GM12878 (cell line): Measurements from ENCODE around the gene RPL37A. TPM values are rescaled to one million over a fixed set of nuclear protein-coding genes. Genes with fewer than 3 reads are reported as not detected.

Experiments used
- ATAC-seq: fragments of 200-7000 bp; cut with Tn5 transposase; 3 replicates; pipeline ENCODE4 v1.9.1; 2020; ENCODE audit warnings: mild to moderate bottlenecking, moderate library complexity
- BruUV-seq: library from RNA; stranded (reverse); fragments of 400-500 nt; replicated peaks from 2 replicates; lab custom pipeline; 2021; lab: Mats Ljungman, UMichigan
- CTCF ChIA-PET: fragments of 300-600 bp; sonication (Branson Sonifier 250); formaldehyde crosslinking; extraction: SDS; loops from one replicate; lab custom pipeline; 2021; ENCODE audit warnings: inconsistent platforms; lab: Yijun Ruan, JAX
- POLR2A ChIA-PET: fragments of 350-600 bp; formaldehyde crosslinking; extraction: SDS; loops from one replicate; lab custom pipeline; 2021; ENCODE audit warnings: inconsistent platforms; lab: Charles Lee
- RAD21 ChIA-PET: fragments of 300-600 bp; sonication (Branson Sonifier 250); formaldehyde crosslinking; loops from one replicate; lab custom pipeline; 2023; ENCODE audit warnings: antibody characterized with exemption; ENCODE audit not compliant: unreplicated experiment; lab: Charles Lee
- SMC1A ChIA-PET: fragments of 300-600 bp; sonication (Branson Sonifier 250); formaldehyde crosslinking; loops from one replicate; lab custom pipeline; 2023; ENCODE audit not compliant: unreplicated experiment, uncharacterized antibody; lab: Charles Lee
- DNase-seq: peaks from one replicate; pipeline ENCODE4 v3.0.0-alpha.2; 2011; ENCODE audit warnings: low read depth, low spot score
- FAIRE-seq: peaks from 3 replicates; lab custom pipeline; 2011; peaks lifted over from hg19 to GRCh38; lab: Jason Lieb, UNC
- H2AFZ ChIP-seq: 2 replicates; pipeline ENCODE4 v1.6.0; 2011; ENCODE audit warnings: low read depth, low read length, control low read depth; ENCODE audit not compliant: control insufficient read depth
- H3K27ac ChIP-seq: 2 replicates; pipeline ENCODE4 v1.5.1; 2011; ENCODE audit warnings: control low read depth; ENCODE audit not compliant: control insufficient read depth, insufficient read depth
- H3K27me3 ChIP-seq, 2 experiments: replicated peaks in 1 of 2; 2 replicates each; pipeline versions ENCODE4 v1.6.0 to v1.6.1; 2011; ENCODE audit warnings: low read length in 1 of 2; ENCODE audit not compliant: control insufficient read depth in 2 of 2, insufficient read depth in 2 of 2
- H3K36me3 ChIP-seq, 2 experiments: 2 replicates each; pipeline ENCODE4 v1.5.1; 2011; ENCODE audit warnings: low read length in 1 of 2; ENCODE audit not compliant: control insufficient read depth in 2 of 2, insufficient read depth in 2 of 2
- H3K4me1 ChIP-seq: 2 replicates; pipeline ENCODE4 v1.6.1; 2011; ENCODE audit warnings: mild to moderate bottlenecking, low read length, moderate library complexity, mixed read lengths; ENCODE audit not compliant: control insufficient read depth, insufficient read depth
- H3K4me2 ChIP-seq: 2 replicates; pipeline ENCODE4 v1.6.0; 2011; ENCODE audit warnings: control low read depth; ENCODE audit not compliant: control insufficient read depth, insufficient read depth
- H3K4me3 ChIP-seq: fragments of 200-600 bp; sonication (generic); 2 replicates; pipeline ENCODE4 v1.5.1; 2016
- H3K79me2 ChIP-seq: 2 replicates; pipeline ENCODE4 v1.6.0; 2011; ENCODE audit warnings: low read length; ENCODE audit not compliant: control insufficient read depth, insufficient read depth
- H3K9ac ChIP-seq: 2 replicates; pipeline ENCODE4 v1.8.0; 2011; ENCODE audit warnings: low read length, control low read depth, mixed read lengths; ENCODE audit not compliant: control insufficient read depth, insufficient read depth
- H3K9me3 ChIP-seq: replicated peaks from 3 replicates; pipeline ENCODE4 v1.5.1; 2011; ENCODE audit warnings: mild to moderate bottlenecking, low read length; ENCODE audit not compliant: control insufficient read depth, insufficient read depth
- H4K20me1 ChIP-seq: 2 replicates; pipeline ENCODE4 v1.6.0; 2011; ENCODE audit not compliant: control insufficient read depth, insufficient read depth
- CEBPB ChIP-seq, 2 experiments: fragments of 150-350 bp in 1 of 2; IDR thresholded peaks; 2 replicates each; pipeline ENCODE4 v1.6.1; 2012 to 2014; ENCODE audit warnings: low read depth in 2 of 2, low read length in 2 of 2, borderline replicate concordance in 1 of 2, inconsistent platforms in 1 of 2
- CHD2 ChIP-seq: IDR thresholded peaks from 2 replicates; pipeline ENCODE4 v1.6.1; 2011; ENCODE audit warnings: low read depth, low read length, improper control_type of control experiment, borderline replicate concordance
- CHD4 ChIP-seq: fragments of 200-600 bp; sonication (generic); IDR thresholded peaks from 2 replicates; pipeline ENCODE4 v1.6.1; 2016; ENCODE audit warnings: mild to moderate bottlenecking
- EGR1 ChIP-seq, 2 experiments: IDR thresholded peaks; 1 replicate in 1 of 2; 2 replicates in 1 of 2; pipeline ENCODE4 v1.6.1; 2011 to 2012; ENCODE audit warnings: low read depth in 2 of 2, low read length in 2 of 2, borderline replicate concordance in 1 of 2, mild to moderate bottlenecking in 1 of 2, moderate library complexity in 1 of 2
- MTA3 ChIP-seq: IDR thresholded peaks from 2 replicates; pipeline ENCODE4 v1.6.1; 2012; ENCODE audit warnings: low read length, inconsistent platforms, borderline replicate concordance
- NRF1 ChIP-seq: conservative IDR thresholded peaks from 2 replicates; pipeline ENCODE4 v1.6.1; 2011; ENCODE audit warnings: mild to moderate bottlenecking, low read depth, low read length, improper control_type of control experiment
- RAD51 ChIP-seq: fragments of 450-650 bp; IDR thresholded peaks from 2 replicates; pipeline ENCODE4 v1.6.1; 2016; ENCODE audit warnings: moderate library complexity, mild to moderate bottlenecking, inconsistent platforms
- RELA ChIP-seq: fragments of 450-650 bp; IDR thresholded peaks from 2 replicates; pipeline ENCODE4 v1.8.0; 2014; ENCODE audit warnings: borderline replicate concordance; ENCODE audit not compliant: partially characterized antibody
- RUNX3 ChIP-seq: IDR thresholded peaks from 2 replicates; pipeline ENCODE4 v1.6.1; 2012; ENCODE audit warnings: low read length, inconsistent platforms
- SMAD5 ChIP-seq: IDR thresholded peaks from 2 replicates; pipeline ENCODE4 v1.6.1; 2016; ENCODE audit warnings: antibody characterized with exemption, low read depth
- TCF12 ChIP-seq: IDR thresholded peaks from 2 replicates; pipeline ENCODE4 v1.6.1; 2011; ENCODE audit warnings: low read depth, mild to moderate bottlenecking, low read length
- YBX1 ChIP-seq: fragments of 450-650 bp; IDR thresholded peaks from 2 replicates; pipeline ENCODE4 v1.6.1; 2016; ENCODE audit warnings: antibody characterized with exemption
- WGBS: methylation state at CpG from one replicate; pipeline ENCODE4 v1.1.6; 2016; ENCODE audit warnings: low lambda C conversion rate; ENCODE audit not compliant: insufficient replicate concordance, insufficient coverage; ENCODE audit errors: missing lambda C conversion rate; 5-methylcytosine and 5-hydroxymethylcytosine counted together
- in situ Hi-C: fragments of 300-500 bp; cut with MboI; formaldehyde crosslinking; loops from 9 replicates; pipeline ENCODE4 v1.14.3; 2018; ENCODE audit warnings: mixed read lengths
- intact Hi-C: fragments of 100-400 bp; cut with micrococcal nuclease; formaldehyde crosslinking; loops from one replicate; pipeline ENCODE4 v1.14.2; 2022; ENCODE audit not compliant: unreplicated experiment
- polyA plus RNA-seq, 11 experiments: library from polyadenylated mRNA; depleted of rRNA in 4 of 11; unstranded in 6 of 11; stranded (reverse) in 5 of 11; fragments of >200 nt; fragmentation: Nextera tagmentation in 4 of 11; fragmentation: Illumina TruSeq in 1 of 11; extraction: Ambion mirVana in 4 of 11; extraction: Trizol in 1 of 11; gene quantifications; 1 replicate in 1 of 11; 2 replicates in 10 of 11; pipeline versions ENCODE4 v1.2.1 to v1.2.3, GENCODE V29; 2011 to 2016; ENCODE audit warnings: inconsistent platforms in 2 of 11, missing spikeins in 2 of 11, low read depth in 1 of 11
- total RNA-seq, 4 experiments: library from RNA; depleted of rRNA in 3 of 4; stranded (reverse); fragments of >200 nt in 3 of 4; fragmentation: Illumina TruSeq in 1 of 4; extraction: Trizol in 1 of 4; gene quantifications; 2 replicates each; pipeline versions ENCODE4 v1.2.1 to v1.2.3, GENCODE V29; 2013 to 2021
- TF ChIP-seq, protein P1 (sequence below): fragments of 450-650 bp; IDR thresholded peaks from 2 replicates; pipeline ENCODE4 v1.6.1; 2017; ENCODE audit warnings: mild to moderate bottlenecking, moderate library complexity
- TF ChIP-seq, protein P2 (sequence below): IDR thresholded peaks from 2 replicates; pipeline ENCODE4 v1.6.1; 2012; ENCODE audit warnings: low read length, inconsistent platforms
- TF ChIP-seq, protein P3 (sequence below): IDR thresholded peaks from 2 replicates; pipeline ENCODE4 v1.6.1; 2012; ENCODE audit warnings: low read depth, low read length, improper control_type of control experiment

Gene RPL37A
- total and polyA plus RNA-seq, 10 of the 15 experiments (the other 5 are each of a cell fraction or from before 2014, with no cell fraction given), result 2,847 to 6,854 (median 5,110) TPM

- 0 out of 2 replicates have a peak, but pooled peaks have one; percentile 40 for TF ChIP-seq MTA3
- no peak for TF ChIP-seq CEBPB (IDR thresholded peaks at IDR 0.05; ENCODE audit: borderline replicate concordance in 1 of 2, low read depth in 2 of 2, low read length in 2 of 2)
- TF ChIP-seq, protein P1, sequence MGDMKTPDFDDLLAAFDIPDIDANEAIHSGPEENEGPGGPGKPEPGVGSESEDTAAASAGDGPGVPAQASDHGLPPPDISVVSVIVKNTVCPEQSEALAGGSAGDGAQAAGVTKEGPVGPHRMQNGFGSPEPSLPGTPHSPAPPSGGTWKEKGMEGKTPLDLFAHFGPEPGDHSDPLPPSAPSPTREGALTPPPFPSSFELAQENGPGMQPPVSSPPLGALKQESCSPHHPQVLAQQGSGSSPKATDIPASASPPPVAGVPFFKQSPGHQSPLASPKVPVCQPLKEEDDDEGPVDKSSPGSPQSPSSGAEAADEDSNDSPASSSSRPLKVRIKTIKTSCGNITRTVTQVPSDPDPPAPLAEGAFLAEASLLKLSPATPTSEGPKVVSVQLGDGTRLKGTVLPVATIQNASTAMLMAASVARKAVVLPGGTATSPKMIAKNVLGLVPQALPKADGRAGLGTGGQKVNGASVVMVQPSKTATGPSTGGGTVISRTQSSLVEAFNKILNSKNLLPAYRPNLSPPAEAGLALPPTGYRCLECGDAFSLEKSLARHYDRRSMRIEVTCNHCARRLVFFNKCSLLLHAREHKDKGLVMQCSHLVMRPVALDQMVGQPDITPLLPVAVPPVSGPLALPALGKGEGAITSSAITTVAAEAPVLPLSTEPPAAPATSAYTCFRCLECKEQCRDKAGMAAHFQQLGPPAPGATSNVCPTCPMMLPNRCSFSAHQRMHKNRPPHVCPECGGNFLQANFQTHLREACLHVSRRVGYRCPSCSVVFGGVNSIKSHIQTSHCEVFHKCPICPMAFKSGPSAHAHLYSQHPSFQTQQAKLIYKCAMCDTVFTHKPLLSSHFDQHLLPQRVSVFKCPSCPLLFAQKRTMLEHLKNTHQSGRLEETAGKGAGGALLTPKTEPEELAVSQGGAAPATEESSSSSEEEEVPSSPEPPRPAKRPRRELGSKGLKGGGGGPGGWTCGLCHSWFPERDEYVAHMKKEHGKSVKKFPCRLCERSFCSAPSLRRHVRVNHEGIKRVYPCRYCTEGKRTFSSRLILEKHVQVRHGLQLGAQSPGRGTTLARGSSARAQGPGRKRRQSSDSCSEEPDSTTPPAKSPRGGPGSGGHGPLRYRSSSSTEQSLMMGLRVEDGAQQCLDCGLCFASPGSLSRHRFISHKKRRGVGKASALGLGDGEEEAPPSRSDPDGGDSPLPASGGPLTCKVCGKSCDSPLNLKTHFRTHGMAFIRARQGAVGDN, result no peak
- no peak for TF ChIP-seq NRF1
- no peak for TF ChIP-seq CHD4
Observed at GRCh38 chr2:216503697-216504375, 5.2 kb downstream of the RPL37A start (continued).

DNA sequence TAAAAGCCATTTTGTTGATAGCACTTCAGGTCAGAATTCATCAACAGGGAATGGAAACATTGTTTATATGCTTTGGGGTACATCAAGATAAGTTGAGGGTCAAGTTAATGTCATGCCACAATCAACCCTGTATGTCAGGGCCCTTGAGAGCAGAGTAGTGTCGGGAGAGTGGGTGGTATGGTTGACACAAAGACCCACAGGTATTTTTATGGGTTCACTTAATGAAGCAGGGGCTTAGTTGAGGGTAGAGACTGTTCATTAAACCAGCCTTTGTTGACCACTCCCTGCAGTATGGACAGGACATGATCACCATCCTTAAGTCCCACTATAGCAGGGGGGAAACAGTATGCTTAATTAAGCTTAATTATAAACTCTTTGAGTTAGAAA, 5.7 kb downstream of the RPL37A start:
- ChIA-PET RAD21 (no interaction called here), POLR2A (interaction anchor here (0.5 kb wide), 1 partner anchor 1235 kb away, joined by 6 read pairs; no protein-coding TSS in a partner anchor), SMC1A (interaction anchor here (0.7 to 1.4 kb wide), 2 partner anchors 13 to 395 kb away, joined by 4 read pairs; partner anchors contain the start of gene XRCC5), CTCF (interaction anchor here (0.8 to 1.1 kb wide), 2 partner anchors 11 to 163 kb away, joined by 3 read pairs; no protein-coding TSS in a partner anchor)
- in situ Hi-C loops, result no loop called here
- Histone ChIP-seq H4K20me1 (peaks cover 4% of the 10 kb centered on the region; the same call in 1 of the 2 replicates), H3K27me3 (no peaks in the 10 kb centered on the region), H3K27ac (no peak overlapping the region), H3K9me3 (no peaks in the 10 kb centered on the region; the same call in 2 of the 3 replicates), H3K4me2 (0 out of 2 replicates have a peak overlapping the region, but pooled peaks have one; percentile 1), H3K79me2 (peaks cover 37% of the 10 kb centered on the region), H3K4me3 (no peak overlapping the region), H3K4me1 (peaks cover 7% of the 10 kb centered on the region; the same call in 1 of the 2 replicates), H3K9ac (no peak overlapping the region), H2AFZ (no peak overlapping the region), H3K36me3 (peaks cover 10 to 51% of the 10 kb centered on the region in 2 experiments)
- 40% methylated on average over 1 of the region's 1 CpG for WGBS
- ATAC-seq, result peak; percentile 6; the same call in 1 of the 3 replicates
- no peak for FAIRE-seq
- DNase-seq, result no peak
- intact Hi-C loops, result loop anchor here (10.0 kb wide), 1 partner anchor 390 kb away; no protein-coding TSS in a partner anchor
- no TSS peak for BruUV-seq
- TF ChIP-seq RUNX3, result no peak
- TF ChIP-seq RELA, result no peak
- TF ChIP-seq, protein P2, sequence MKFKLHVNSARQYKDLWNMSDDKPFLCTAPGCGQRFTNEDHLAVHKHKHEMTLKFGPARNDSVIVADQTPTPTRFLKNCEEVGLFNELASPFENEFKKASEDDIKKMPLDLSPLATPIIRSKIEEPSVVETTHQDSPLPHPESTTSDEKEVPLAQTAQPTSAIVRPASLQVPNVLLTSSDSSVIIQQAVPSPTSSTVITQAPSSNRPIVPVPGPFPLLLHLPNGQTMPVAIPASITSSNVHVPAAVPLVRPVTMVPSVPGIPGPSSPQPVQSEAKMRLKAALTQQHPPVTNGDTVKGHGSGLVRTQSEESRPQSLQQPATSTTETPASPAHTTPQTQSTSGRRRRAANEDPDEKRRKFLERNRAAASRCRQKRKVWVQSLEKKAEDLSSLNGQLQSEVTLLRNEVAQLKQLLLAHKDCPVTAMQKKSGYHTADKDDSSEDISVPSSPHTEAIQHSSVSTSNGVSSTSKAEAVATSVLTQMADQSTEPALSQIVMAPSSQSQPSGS, result no peak
- no peak for TF ChIP-seq TCF12
- TF ChIP-seq, protein P3, sequence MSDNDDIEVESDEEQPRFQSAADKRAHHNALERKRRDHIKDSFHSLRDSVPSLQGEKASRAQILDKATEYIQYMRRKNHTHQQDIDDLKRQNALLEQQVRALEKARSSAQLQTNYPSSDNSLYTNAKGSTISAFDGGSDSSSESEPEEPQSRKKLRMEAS, result no peak
- no peak for TF ChIP-seq RAD51
- TF ChIP-seq EGR1 (IDR thresholded peaks at IDR 0.05; ENCODE audit: borderline replicate concordance in 1 of 2, low read depth in 2 of 2, low read length in 2 of 2), result no peak
- no peak for TF ChIP-seq CHD2
- TF ChIP-seq SMAD5, result peak; percentile 40; the same call in 1 of the 2 replicates
- no peak for TF ChIP-seq YBX1
